NCI-H748 (cell line): ENCODE results near the gene DDX46.
"Not testable (repeated sequence)": the region's sequence is repeated elsewhere in the genome, so short reads cannot be mapped to it uniquely, and the experiment has no call there.

Experiments
- DNase-seq: peaks from one replicate; lab custom pipeline; 2025; ENCODE audit not compliant: unreplicated experiment; lab: John Stamatoyannopoulos, UW

The DDX46 gene

GRCh38 chr5:134758504-134759341 lies at the start of gene DDX46:
Gene DDX46, plus strand, starts transcription at chr5:134758779. Its CDS starts 160 bp downstream, at chr5:134758939.
- peak; percentile 95 for DNase-seq

DNA sequence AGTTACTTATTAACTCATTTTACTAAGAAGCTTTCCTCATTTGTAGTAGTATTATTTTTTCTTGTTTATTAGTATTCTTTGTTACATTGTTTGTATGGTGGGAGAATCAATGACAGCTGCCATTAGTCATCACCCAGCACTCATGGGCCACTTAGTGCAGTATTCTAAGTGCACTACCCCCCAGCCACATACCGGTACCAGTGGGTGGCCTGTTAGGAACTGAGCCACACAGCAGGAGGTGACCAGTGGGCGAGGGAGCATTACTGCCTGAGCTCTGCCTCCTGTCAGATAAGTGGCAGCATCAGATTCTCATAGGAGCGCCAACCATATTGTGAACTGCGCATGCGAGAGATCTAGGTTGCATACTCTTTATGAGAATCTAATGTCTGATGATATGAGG lies 44.5 kb upstream of the DDX46 start:
- no peak for DNase-seq

DNA sequence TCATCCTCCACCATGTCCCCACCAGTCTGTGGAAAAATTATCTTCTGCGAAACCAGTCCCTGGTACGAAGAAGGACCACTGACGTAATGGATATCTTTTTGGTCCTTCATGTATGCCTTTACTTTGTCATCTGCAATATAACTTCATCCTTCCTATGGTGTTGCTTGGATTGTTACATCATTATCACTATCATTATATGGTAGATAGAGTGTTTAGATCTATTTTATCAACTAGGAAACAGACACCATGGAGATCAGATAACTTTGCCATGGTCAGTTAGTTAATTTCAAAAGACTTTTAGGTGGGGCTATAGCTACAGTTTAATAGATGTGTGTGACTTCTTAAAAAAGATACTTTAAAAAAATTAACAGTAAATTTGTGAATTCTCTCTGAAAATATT lies 44.0 kb upstream of the DDX46 start:
- no peak for DNase-seq

DNA sequence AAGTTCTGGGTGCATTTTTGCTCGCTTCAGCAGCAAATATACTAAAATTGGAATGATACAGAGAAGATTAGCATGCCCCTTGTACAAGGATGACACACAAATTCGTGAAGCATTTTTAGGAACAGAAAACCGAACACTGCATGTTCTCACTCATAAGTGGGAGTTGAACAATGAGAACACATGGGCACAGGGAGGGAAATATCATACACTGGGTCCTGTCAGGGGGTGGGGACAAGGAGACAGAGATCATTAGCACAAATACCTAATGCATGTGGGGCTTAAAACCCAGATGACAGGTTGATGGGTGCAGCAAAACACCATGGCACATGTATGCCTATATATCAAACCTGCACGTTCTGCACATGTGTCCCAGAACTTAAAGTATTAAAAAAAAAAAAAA lies 43.1 kb upstream of the DDX46 start:
- DNase-seq, result not testable (repeated sequence)

DNA sequence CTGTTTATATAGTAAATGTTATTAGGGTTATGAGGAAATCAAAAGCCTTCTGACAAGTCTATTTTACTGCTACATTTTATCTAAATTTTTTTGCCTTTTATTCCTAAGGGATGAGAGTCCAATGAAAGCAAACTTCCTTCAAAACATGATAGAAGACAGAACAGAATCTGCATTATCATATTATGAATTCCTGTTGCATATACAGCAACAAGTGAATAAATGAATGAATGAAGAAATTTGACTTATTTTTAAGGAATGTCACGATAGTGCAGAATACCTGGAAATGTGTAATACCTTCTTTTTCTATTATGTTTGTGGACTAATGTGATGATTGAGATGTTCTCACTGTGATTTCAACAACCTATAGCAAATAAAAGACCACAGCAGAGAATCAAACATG lies 33.7 kb upstream of the DDX46 start:
- no peak for DNase-seq

- DNase-seq, result no peak
Measured at GRCh38 chr5:134732819-134733218, 25.8 kb upstream of the DDX46 start.

GRCh38 chr5:134735243-134735642 lies 23.3 kb upstream of the DDX46 start:
- DNase-seq, result no peak

GRCh38 chr5:134736173-134736812 lies 22.3 kb upstream of the DDX46 start:
- DNase-seq, result no peak

DNA sequence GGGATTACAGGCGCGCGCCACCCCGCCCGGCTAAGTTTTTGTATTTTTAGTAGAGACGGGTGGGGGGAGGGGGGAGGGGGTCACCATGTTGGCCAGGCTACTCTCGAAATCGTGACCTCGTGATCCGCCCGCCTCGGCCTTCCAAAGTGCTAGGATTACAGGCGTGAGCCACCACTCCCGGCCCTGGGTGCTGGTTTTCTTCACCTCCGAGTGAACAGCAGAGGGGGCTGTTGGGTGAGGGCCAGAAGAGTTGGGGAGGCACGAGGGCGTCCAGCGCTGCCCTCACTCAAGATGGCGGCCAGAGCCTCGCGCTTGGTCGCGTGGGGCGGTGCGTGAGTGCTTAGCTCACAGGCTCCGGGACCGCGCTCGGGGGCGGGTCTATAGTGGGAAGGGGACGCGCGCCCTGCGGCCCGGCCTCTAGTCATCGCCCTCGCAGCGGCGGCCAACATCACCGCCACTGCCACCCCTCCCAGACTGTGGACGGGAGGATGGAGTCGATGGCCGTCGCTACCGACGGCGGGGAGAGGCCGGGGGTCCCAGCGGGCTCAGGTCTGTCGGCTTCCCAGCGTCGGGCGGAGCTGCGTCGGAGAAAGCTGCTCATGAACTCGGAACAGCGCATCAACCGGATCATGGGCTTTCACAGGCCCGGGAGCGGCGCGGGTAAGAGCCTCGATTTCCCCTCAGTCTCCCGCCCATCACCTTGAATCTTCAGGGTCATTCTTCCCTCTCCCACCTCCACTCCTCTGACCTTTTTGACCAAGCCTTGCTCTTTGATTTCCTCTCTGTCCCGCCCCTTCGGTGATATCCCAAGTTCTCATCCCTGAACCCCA lies 20.2 kb upstream of the DDX46 start, which contains the start of gene CAMLG:
TSS of gene CAMLG (plus strand) at position 416 of the 830 bp plus-strand sequence. CDS start at position 489, 73 bp downstream.
- DNase-seq, result peak; percentile 99

- DNase-seq, result peak; percentile 66
Measured at GRCh38 chr5:134738963-134739661, 19.5 kb upstream of the DDX46 start.

GRCh38 chr5:134741052-134741451 lies 17.5 kb upstream of the DDX46 start:
- no peak for DNase-seq

DNA sequence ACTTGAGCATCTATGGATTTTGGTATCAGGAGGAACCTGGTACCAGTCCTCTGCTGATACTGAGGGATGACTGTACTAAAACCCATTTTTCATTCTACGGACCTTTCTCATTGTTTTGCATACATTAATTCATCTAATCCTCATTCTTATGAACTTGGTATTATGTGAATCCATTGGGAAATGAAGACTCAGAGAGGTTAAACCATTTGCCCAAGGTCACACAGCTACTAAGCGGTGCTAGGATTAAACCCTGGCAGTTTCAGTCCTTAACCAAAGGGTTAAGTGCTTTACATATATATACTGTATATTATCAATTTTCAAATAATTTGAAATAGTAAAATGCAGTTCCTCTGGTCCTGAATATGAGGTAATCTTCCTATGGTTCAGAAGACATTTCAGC lies 16.4 kb upstream of the DDX46 start:
- no peak for DNase-seq

- DNase-seq, result no peak
Measured at GRCh38 chr5:134749415-134749814, 9.2 kb upstream of the DDX46 start.

DNA sequence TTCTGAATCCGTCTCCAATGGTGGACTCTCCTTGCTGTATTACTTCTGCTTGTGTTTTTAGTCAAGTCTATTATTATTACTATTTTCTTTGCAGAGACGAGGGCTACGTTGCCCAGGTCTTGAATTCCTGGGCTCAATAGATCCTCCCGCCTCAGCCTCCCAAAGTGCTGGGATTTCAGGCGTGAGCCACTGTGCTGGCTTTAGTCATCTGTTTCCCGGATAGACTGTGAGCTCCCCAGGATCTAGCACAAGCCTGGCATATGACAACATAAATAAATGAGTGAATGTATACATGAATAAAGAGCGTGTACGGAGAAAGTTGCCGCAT lies 439 bp upstream of the DDX46 start:
- DNase-seq, result no peak

GRCh38 chr5:134767528-134768291 lies 9.1 kb downstream of the DDX46 start:
- DNase-seq, result not testable (repeated sequence)

DNA sequence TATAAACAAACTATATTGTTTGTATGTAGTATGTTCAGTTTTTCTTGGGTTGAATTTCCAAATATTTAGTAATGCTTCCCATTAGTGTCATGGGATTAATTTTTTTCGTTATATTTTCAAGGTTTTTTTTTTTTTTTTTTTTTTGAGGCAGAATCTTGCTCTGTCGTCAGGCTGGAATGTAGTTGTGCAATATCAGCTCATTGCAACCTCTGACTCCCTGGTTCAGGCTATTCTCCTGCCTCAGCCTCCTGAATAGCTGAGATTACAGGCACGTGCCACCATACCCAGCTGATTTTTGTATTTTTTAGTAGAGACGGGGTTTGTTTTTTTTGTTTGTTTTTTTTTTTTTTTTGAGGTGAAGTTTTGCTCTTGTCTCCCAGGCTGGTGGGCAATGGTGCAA lies 10.6 kb downstream of the DDX46 start:
- no peak for DNase-seq

GRCh38 chr5:134772461-134773125 lies 14.0 kb downstream of the DDX46 start:
- DNase-seq, result no peak

DNA sequence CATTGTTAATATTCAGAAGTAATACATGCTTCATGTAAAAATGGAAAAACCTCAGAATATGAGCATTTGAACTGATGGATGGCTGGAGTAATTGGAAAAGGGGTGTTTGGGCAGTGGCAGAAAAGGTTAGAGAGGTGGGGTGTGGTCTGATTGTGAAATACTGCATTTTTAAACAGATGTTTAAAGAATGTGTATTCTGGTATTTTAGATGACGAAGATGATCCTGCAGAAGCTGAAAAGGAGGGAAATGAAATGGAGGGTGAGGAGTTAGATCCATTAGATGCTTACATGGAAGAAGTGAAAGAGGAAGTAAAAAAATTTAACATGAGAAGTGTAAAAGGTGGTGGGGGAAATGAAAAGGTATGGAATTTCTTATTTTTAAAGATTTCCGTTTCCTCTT lies 18.8 kb downstream of the DDX46 start:
- no peak for DNase-seq

GRCh38 chr5:134784241-134784920 lies 25.8 kb downstream of the DDX46 start:
- no peak for DNase-seq
